HEK293 (cell line): ENCODE results near the gene STK39.

Source experiments
- CTCF ChIA-PET: fragments of 350-600 bp; formaldehyde crosslinking; extraction: SDS; loops from one replicate; lab custom pipeline; 2021; ENCODE audit warnings: antibody characterized with exemption; lab: Yijun Ruan, JAX
- POLR2A ChIA-PET: fragments of 300-600 bp; formaldehyde crosslinking; extraction: SDS; loops from one replicate; lab custom pipeline; 2020; ENCODE audit warnings: antibody characterized with exemption, inconsistent platforms; lab: Yijun Ruan, JAX
- H3K27ac ChIP-seq: fragments of 200-500 bp; sonication (Bioruptor generic); 2 replicates; pipeline ENCODE4 v1.5.1; 2014; ENCODE audit warnings: low read depth, low read length, control low read depth, inconsistent platforms; ENCODE audit errors: extremely low read depth
- H3K36me3 ChIP-seq, 2 experiments: fragments of 200-500 bp in 1 of 2; sonication (Bioruptor generic) in 1 of 2; 1 replicate in 1 of 2; 2 replicates in 1 of 2; pipeline ENCODE4 v1.5.1; 2014 to 2017; ENCODE audit warnings: inconsistent platforms in 2 of 2, low read length in 2 of 2; ENCODE audit not compliant: control insufficient read depth in 2 of 2, insufficient read depth in 1 of 2
- H3K4me1 ChIP-seq: fragments of 200-500 bp; sonication (Bioruptor generic); 2 replicates; pipeline ENCODE4 v1.5.1; 2014; ENCODE audit warnings: mild to moderate bottlenecking, low read length, inconsistent platforms; ENCODE audit not compliant: control insufficient read depth, insufficient read depth
- H3K4me3 ChIP-seq: 2 replicates; pipeline ENCODE4 v1.5.1; 2011; ENCODE audit warnings: low read depth, mild to moderate bottlenecking, control low read depth, low read length, moderate library complexity
- H3K9me3 ChIP-seq: fragments of 200-500 bp; sonication (Bioruptor generic); 2 replicates; pipeline ENCODE4 v1.5.1; 2014; ENCODE audit warnings: low read depth, low read length, inconsistent platforms; ENCODE audit not compliant: control insufficient read depth, insufficient read depth
- BCL6B ChIP-seq: fragments of 450-650 bp; formaldehyde crosslinking; IDR thresholded peaks from 2 replicates; pipeline ENCODE4 v1.5.1; 2017; ENCODE audit warnings: missing biosample characterization, missing genetic modification characterization
- HOXA7 ChIP-seq: sonication (generic); formaldehyde crosslinking; IDR thresholded peaks from 2 replicates; pipeline ENCODE4 v1.8.1; 2022; ENCODE audit warnings: missing genetic modification reagents, borderline replicate concordance
- KLF1 ChIP-seq: fragments of 450-650 bp; formaldehyde crosslinking; IDR thresholded peaks from 2 replicates; pipeline ENCODE4 v1.5.1; 2016; ENCODE audit warnings: missing biosample characterization, missing genetic modification characterization
- KLF16 ChIP-seq: fragments of 450-650 bp; formaldehyde crosslinking; IDR thresholded peaks from 2 replicates; pipeline ENCODE4 v1.5.1; 2017; ENCODE audit warnings: missing biosample characterization, missing genetic modification characterization
- PRDM2 ChIP-seq: fragments of 450-650 bp; formaldehyde crosslinking; IDR thresholded peaks from 2 replicates; pipeline ENCODE4 v1.5.1; 2016; ENCODE audit warnings: missing biosample characterization, missing genetic modification characterization, borderline replicate concordance
- PRDM4 ChIP-seq: fragments of 450-650 bp; formaldehyde crosslinking; IDR thresholded peaks from 2 replicates; pipeline ENCODE4 v1.5.1; 2017; ENCODE audit warnings: missing biosample characterization, missing genetic modification characterization
- PRDM6 ChIP-seq: fragments of 450-650 bp; formaldehyde crosslinking; IDR thresholded peaks from 2 replicates; pipeline ENCODE4 v1.5.1; 2017; ENCODE audit warnings: missing biosample characterization, missing genetic modification characterization
- SCRT1 ChIP-seq: fragments of 450-650 bp; formaldehyde crosslinking; IDR thresholded peaks from 2 replicates; pipeline ENCODE4 v1.5.1; 2016; ENCODE audit warnings: missing biosample characterization, missing genetic modification characterization, borderline replicate concordance
- YY1 ChIP-seq: fragments of 450-650 bp; formaldehyde crosslinking; IDR thresholded peaks from 2 replicates; pipeline ENCODE4 v1.5.1; 2018; ENCODE audit warnings: missing biosample characterization, missing genetic modification characterization
- ZBTB20 ChIP-seq: fragments of 450-650 bp; formaldehyde crosslinking; IDR thresholded peaks from 2 replicates; pipeline ENCODE4 v1.5.1; 2016; ENCODE audit warnings: missing biosample characterization, missing genetic modification characterization
- ZFHX2 ChIP-seq: fragments of 450-650 bp; formaldehyde crosslinking; conservative IDR thresholded peaks from 2 replicates; pipeline ENCODE4 v1.5.1; 2016; ENCODE audit warnings: missing biosample characterization, missing genetic modification characterization
- ZFP3 ChIP-seq: fragments of 450-650 bp; formaldehyde crosslinking; IDR thresholded peaks from 2 replicates; pipeline ENCODE4 v1.5.1; 2016; ENCODE audit warnings: low read depth, missing biosample characterization, missing genetic modification characterization
- ZFP69B ChIP-seq: fragments of 450-650 bp; formaldehyde crosslinking; IDR thresholded peaks from 2 replicates; pipeline ENCODE4 v1.5.1; 2016; ENCODE audit warnings: missing biosample characterization, missing genetic modification characterization
- ZNF121 ChIP-seq: fragments of 450-650 bp; formaldehyde crosslinking; IDR thresholded peaks from 2 replicates; pipeline ENCODE4 v1.5.1; 2016; ENCODE audit warnings: missing biosample characterization, missing genetic modification characterization
- ZNF138 ChIP-seq: fragments of 450-650 bp; formaldehyde crosslinking; IDR thresholded peaks from 2 replicates; pipeline ENCODE4 v1.5.1; 2016; ENCODE audit warnings: missing biosample characterization, missing genetic modification characterization, borderline replicate concordance
- ZNF214 ChIP-seq: fragments of 450-650 bp; formaldehyde crosslinking; IDR thresholded peaks from 2 replicates; pipeline ENCODE4 v1.5.1; 2017; ENCODE audit warnings: missing biosample characterization, mild to moderate bottlenecking, missing genetic modification characterization, borderline replicate concordance
- ZNF391 ChIP-seq: fragments of 450-650 bp; formaldehyde crosslinking; IDR thresholded peaks from 2 replicates; pipeline ENCODE4 v1.5.1; 2016; ENCODE audit warnings: low read depth, missing biosample characterization, missing genetic modification characterization, borderline replicate concordance
- ZNF585B ChIP-seq: fragments of 450-650 bp; formaldehyde crosslinking; IDR thresholded peaks from 2 replicates; pipeline ENCODE4 v1.5.1; 2016; ENCODE audit warnings: missing biosample characterization, missing genetic modification characterization
- ZNF707 ChIP-seq: fragments of 450-650 bp; formaldehyde crosslinking; IDR thresholded peaks from 2 replicates; pipeline ENCODE4 v1.5.1; 2016; ENCODE audit warnings: missing biosample characterization, missing genetic modification characterization
- ZNF837 ChIP-seq: fragments of 450-650 bp; formaldehyde crosslinking; IDR thresholded peaks from 2 replicates; pipeline ENCODE4 v1.5.1; 2016; ENCODE audit warnings: missing biosample characterization, missing genetic modification characterization
- ZSCAN30 ChIP-seq: fragments of 450-650 bp; IDR thresholded peaks from 2 replicates; pipeline ENCODE4 v1.5.1; 2018; ENCODE audit warnings: missing biosample characterization, mild to moderate bottlenecking, missing genetic modification characterization, moderate library complexity
- ZXDB ChIP-seq: fragments of 450-650 bp; formaldehyde crosslinking; IDR thresholded peaks from 2 replicates; pipeline ENCODE4 v1.5.1; 2016; ENCODE audit warnings: missing biosample characterization, missing genetic modification characterization

The STK39 gene

GRCh38 chr2:168058675-168059074 lies 188.7 kb downstream of the STK39 start:
- H3K4me3 ChIP-seq: no peak overlapping the region
- H3K4me1 ChIP-seq: no peaks in the 10 kb centered on the region
- ChIA-PET CTCF (no interaction called here), POLR2A (no interaction called here)
- H3K36me3 ChIP-seq: peaks cover 0 to 21% of the 10 kb centered on the region in 2 experiments; a peak in 1 of 3 replicates
- no peak for TF ChIP-seq HOXA7 (CRISPR knock-in tag)
- TF ChIP-seq ZNF121 (tag by site-specific recombination): no peak
- no peak for TF ChIP-seq ZFP3 (tag by site-specific recombination)
- TF ChIP-seq ZFP69B: no peak
- no peak overlapping the region for H3K27ac ChIP-seq
- H3K9me3 ChIP-seq: no peaks in the 10 kb centered on the region

- Histone ChIP-seq H3K4me3 (no peak overlapping the region), H3K36me3 (peaks cover 0 to 8% of the 10 kb centered on the region in 2 experiments; a peak in 1 of 3 replicates), H3K4me1 (no peaks in the 10 kb centered on the region), H3K27ac (no peak overlapping the region), H3K9me3 (no peaks in the 10 kb centered on the region)
- TF ChIP-seq PRDM6 (tag by site-specific recombination) (no peak), ZNF214 (tag by site-specific recombination) (no peak), ZNF138 (tag by site-specific recombination) (no peak), KLF16 (tag by site-specific recombination) (no peak), KLF1 (tag by site-specific recombination) (no peak), ZNF585B (tag by site-specific recombination) (no peak), ZFHX2 (tag by site-specific recombination) (no peak), PRDM4 (tag by site-specific recombination) (no peak), ZNF707 (no peak), ZBTB20 (tag by site-specific recombination) (no peak), ZSCAN30 (tag by site-specific recombination) (no peak), YY1 (no peak), ZXDB (tag by site-specific recombination) (no peak), PRDM2 (tag by site-specific recombination) (no peak), ZNF837 (tag by site-specific recombination) (no peak), SCRT1 (tag by site-specific recombination) (no peak), BCL6B (no peak), ZNF391 (tag by site-specific recombination) (no peak)
- POLR2A ChIA-PET: no interaction called here
- CTCF ChIA-PET: interaction anchor here (0.7 to 0.8 kb wide), 2 partner anchors 8 to 28 kb away, joined by 3 to 6 read pairs; no protein-coding TSS in a partner anchor
These were observed 191.1 kb downstream of the STK39 start for GRCh38 chr2:168056242-168056787.
